ENCODE results near the gene UBE2R2.
"Not testable (repeated sequence)": the region's sequence is repeated elsewhere in the genome, so short reads cannot be mapped to it uniquely, and the experiment has no call there.

DNA sequence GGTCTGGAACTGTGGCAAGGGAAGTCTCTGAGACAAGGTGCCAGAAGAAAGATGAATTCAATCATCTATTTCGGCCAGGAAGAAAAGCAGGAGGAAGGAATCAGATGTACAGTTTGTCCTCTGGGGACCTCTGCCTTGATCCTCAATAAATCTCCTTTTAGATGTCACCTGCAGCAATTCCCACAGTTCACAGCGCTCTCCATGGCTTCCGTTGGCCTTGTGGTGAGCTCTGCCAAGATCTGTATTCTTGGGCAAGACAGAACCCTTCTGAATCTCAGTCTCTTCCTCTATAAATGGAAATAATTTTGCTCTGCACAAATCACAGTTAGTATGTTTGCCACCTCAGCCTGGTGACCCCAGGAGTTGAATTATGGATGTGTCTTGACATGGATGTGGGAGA, 12.8 kb upstream of the UBE2R2 start:
- not testable (repeated sequence) for TF ChIP-seq RAD21 (IDR thresholded peaks at IDR 0.05; ENCODE audit: low read length); NFE2L2 (IDR thresholded peaks at IDR 0.05; ENCODE audit: low read depth, low read length); MAFK (IDR thresholded peaks at IDR 0.05; ENCODE audit: low read depth, low read length); MAZ (IDR thresholded peaks at IDR 0.05; ENCODE audit: borderline replicate concordance, low read depth, low read length); POLR2A (IDR thresholded peaks at IDR 0.05; ENCODE audit: low read depth, low read length); CEBPB (IDR thresholded peaks at IDR 0.05; ENCODE audit: low read depth, low read length)
- TF ChIP-seq, protein P1, sequence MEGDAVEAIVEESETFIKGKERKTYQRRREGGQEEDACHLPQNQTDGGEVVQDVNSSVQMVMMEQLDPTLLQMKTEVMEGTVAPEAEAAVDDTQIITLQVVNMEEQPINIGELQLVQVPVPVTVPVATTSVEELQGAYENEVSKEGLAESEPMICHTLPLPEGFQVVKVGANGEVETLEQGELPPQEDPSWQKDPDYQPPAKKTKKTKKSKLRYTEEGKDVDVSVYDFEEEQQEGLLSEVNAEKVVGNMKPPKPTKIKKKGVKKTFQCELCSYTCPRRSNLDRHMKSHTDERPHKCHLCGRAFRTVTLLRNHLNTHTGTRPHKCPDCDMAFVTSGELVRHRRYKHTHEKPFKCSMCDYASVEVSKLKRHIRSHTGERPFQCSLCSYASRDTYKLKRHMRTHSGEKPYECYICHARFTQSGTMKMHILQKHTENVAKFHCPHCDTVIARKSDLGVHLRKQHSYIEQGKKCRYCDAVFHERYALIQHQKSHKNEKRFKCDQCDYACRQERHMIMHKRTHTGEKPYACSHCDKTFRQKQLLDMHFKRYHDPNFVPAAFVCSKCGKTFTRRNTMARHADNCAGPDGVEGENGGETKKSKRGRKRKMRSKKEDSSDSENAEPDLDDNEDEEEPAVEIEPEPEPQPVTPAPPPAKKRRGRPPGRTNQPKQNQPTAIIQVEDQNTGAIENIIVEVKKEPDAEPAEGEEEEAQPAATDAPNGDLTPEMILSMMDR (conservative IDR thresholded peaks at IDR 0.05; ENCODE audit: low read depth, low read length) = not testable (repeated sequence)
- TF ChIP-seq, protein P2, sequence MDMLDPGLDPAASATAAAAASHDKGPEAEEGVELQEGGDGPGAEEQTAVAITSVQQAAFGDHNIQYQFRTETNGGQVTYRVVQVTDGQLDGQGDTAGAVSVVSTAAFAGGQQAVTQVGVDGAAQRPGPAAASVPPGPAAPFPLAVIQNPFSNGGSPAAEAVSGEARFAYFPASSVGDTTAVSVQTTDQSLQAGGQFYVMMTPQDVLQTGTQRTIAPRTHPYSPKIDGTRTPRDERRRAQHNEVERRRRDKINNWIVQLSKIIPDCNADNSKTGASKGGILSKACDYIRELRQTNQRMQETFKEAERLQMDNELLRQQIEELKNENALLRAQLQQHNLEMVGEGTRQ (IDR thresholded peaks at IDR 0.05; ENCODE audit: low read depth, low read length) = not testable (repeated sequence)
